Smooth muscle cell (in vitro differentiated cells): ENCODE data around the gene PRICKLE1. TPM values are rescaled to one million over a fixed set of nuclear protein-coding genes. Genes with fewer than 3 reads are reported as not detected.

ENCODE experiments used
- DNase-seq: peaks from one replicate; lab custom pipeline; 2025; ENCODE audit not compliant: unreplicated experiment; lab: John Stamatoyannopoulos, UW
- H2AFZ ChIP-seq: fragments of 200-600 bp; sonication (generic); 2 replicates; pipeline ENCODE4 v1.6.0; 2016; ENCODE audit warnings: antibody characterized with exemption, low read depth, mild to moderate bottlenecking
- H3F3A ChIP-seq: fragments of 200-600 bp; sonication (generic); 2 replicates; pipeline ENCODE4 v1.6.0; 2017; ENCODE audit warnings: antibody characterized with exemption, low read depth
- H3K27ac ChIP-seq: fragments of 200-600 bp; sonication (generic); 2 replicates; pipeline ENCODE4 v1.5.1; 2016; ENCODE audit warnings: low read depth, mild to moderate bottlenecking
- H3K27me3 ChIP-seq: fragments of 200-600 bp; sonication (generic); 2 replicates; pipeline ENCODE4 v1.6.1; 2016; ENCODE audit warnings: low read depth, mild to moderate bottlenecking
- H3K36me3 ChIP-seq: fragments of 200-600 bp; sonication (generic); 2 replicates; pipeline ENCODE4 v1.5.1; 2016; ENCODE audit warnings: low read depth
- H3K4me1 ChIP-seq: fragments of 200-600 bp; sonication (generic); 2 replicates; pipeline ENCODE4 v1.5.1; 2016; ENCODE audit warnings: low read depth
- H3K4me2 ChIP-seq: fragments of 200-600 bp; sonication (generic); 2 replicates; pipeline ENCODE4 v1.6.0; 2016; ENCODE audit warnings: mild to moderate bottlenecking
- H3K4me3 ChIP-seq: fragments of 200-600 bp; sonication (generic); 2 replicates; pipeline ENCODE4 v1.5.1; 2016; ENCODE audit warnings: mild to moderate bottlenecking
- H3K79me2 ChIP-seq: fragments of 200-600 bp; sonication (generic); 2 replicates; pipeline ENCODE4 v1.6.0; 2016; ENCODE audit warnings: low read depth, mild to moderate bottlenecking
- H3K9ac ChIP-seq: fragments of 200-600 bp; sonication (generic); 2 replicates; pipeline ENCODE4 v1.6.0; 2016; ENCODE audit warnings: low read depth
- H3K9me3 ChIP-seq: fragments of 200-600 bp; sonication (generic); replicated peaks from 2 replicates; pipeline ENCODE4 v1.5.1; 2016; ENCODE audit warnings: low read depth
- H4K20me1 ChIP-seq: fragments of 200-600 bp; sonication (generic); 2 replicates; pipeline ENCODE4 v1.6.0; 2016; ENCODE audit warnings: low read depth
- CTCF ChIP-seq: fragments of 200-600 bp; sonication (generic); IDR thresholded peaks from 2 replicates; pipeline ENCODE4 v1.5.1; 2017; ENCODE audit warnings: borderline replicate concordance, mild to moderate bottlenecking, antibody characterized with exemption; ENCODE audit not compliant: insufficient read depth, poor library complexity, severe bottlenecking
- WGBS: methylation state at CpG from one replicate; pipeline ENCODE4 v1.1.7; 2016; ENCODE audit warnings: low lambda C conversion rate; 5-methylcytosine and 5-hydroxymethylcytosine counted together
- polyA plus RNA-seq: library from polyadenylated mRNA; unstranded; fragments of >200 nt; fragmentation: Nextera tagmentation; extraction: Ambion mirVana; gene quantifications from 2 replicates; pipeline ENCODE4 v1.2.1, GENCODE V29; 2016
- total RNA-seq: library from RNA; depleted of rRNA; stranded (reverse); fragments of >200 nt; gene quantifications from 2 replicates; pipeline ENCODE4 v1.2.3, GENCODE V29; 2014

The PRICKLE1 gene
- total and polyA plus RNA-seq, 2 experiments from 2014 or later, result 45.7 to 55.4 TPM

GRCh38 chr12:42474391-42474790, 115.2 kb downstream of the PRICKLE1 start:
- Histone ChIP-seq H2AFZ (no peak overlapping the region), H3K27ac (peak overlapping the region; percentile 46), H4K20me1 (peaks cover 96% of the 10 kb centered on the region), H3K79me2 (peaks cover 100% of the 10 kb centered on the region), H3K9ac (no peak overlapping the region), H3K4me2 (peak overlapping the region; percentile 31), H3K4me1 (peaks cover 40% of the 10 kb centered on the region), H3K27me3 (no peaks in the 10 kb centered on the region), H3K4me3 (no peak overlapping the region), H3F3A (peaks cover 20% of the 10 kb centered on the region), H3K36me3 (no peaks in the 10 kb centered on the region), H3K9me3 (no peaks in the 10 kb centered on the region)
- WGBS, result 36% methylated on average over 2 of the region's 2 CpGs
- DNase-seq, result no peak
- TF ChIP-seq CTCF, result no peak

- TF ChIP-seq CTCF, result no peak
- Histone ChIP-seq H3K9ac (no peak overlapping the region), H3K36me3 (peaks cover under 1% of the 10 kb centered on the region), H3K4me1 (peaks cover 44% of the 10 kb centered on the region), H2AFZ (no peak overlapping the region), H3K4me2 (no peak overlapping the region), H3K4me3 (no peak overlapping the region), H3K79me2 (peaks cover 94% of the 10 kb centered on the region), H3F3A (peaks cover 19% of the 10 kb centered on the region), H4K20me1 (peaks cover 96% of the 10 kb centered on the region), H3K27ac (peak overlapping the region; percentile 46), H3K9me3 (no peaks in the 10 kb centered on the region), H3K27me3 (no peaks in the 10 kb centered on the region)
- 88% methylated on average over 1 of the region's 1 CpG for WGBS
- DNase-seq, result no peak
These were observed 116.0 kb downstream of the PRICKLE1 start for GRCh38 chr12:42473561-42473960.

- Histone ChIP-seq H3K9ac (no peak overlapping the region), H3F3A (peaks cover 21% of the 10 kb centered on the region), H4K20me1 (peaks cover 96% of the 10 kb centered on the region), H3K4me2 (no peak overlapping the region), H3K4me3 (no peak overlapping the region), H3K4me1 (peaks cover 44% of the 10 kb centered on the region), H3K79me2 (peaks cover 92% of the 10 kb centered on the region), H3K36me3 (peaks cover 5% of the 10 kb centered on the region), H3K27me3 (no peaks in the 10 kb centered on the region), H3K27ac (peak overlapping the region; percentile 46), H3K9me3 (no peaks in the 10 kb centered on the region), H2AFZ (no peak overlapping the region)
- 0% methylated on average over 1 of the region's 1 CpG for WGBS
- DNase-seq, result no peak
- no peak for TF ChIP-seq CTCF
These were observed 116.4 kb downstream of the PRICKLE1 start for GRCh38 chr12:42473130-42473529.

GRCh38 chr12:42472376-42472775, 117.2 kb downstream of the PRICKLE1 start:
- H3F3A ChIP-seq, result peaks cover 21% of the 10 kb centered on the region
- no peak for DNase-seq
- H2AFZ ChIP-seq, result no peak overlapping the region
- peaks cover 92% of the 10 kb centered on the region for H3K79me2 ChIP-seq
- peak overlapping the region; percentile 46 for H3K27ac ChIP-seq
- peaks cover 44% of the 10 kb centered on the region for H3K4me1 ChIP-seq
- no peak overlapping the region for H3K4me3 ChIP-seq
- no peak overlapping the region for H3K4me2 ChIP-seq
- no peak for TF ChIP-seq CTCF
- H4K20me1 ChIP-seq, result peaks cover 95% of the 10 kb centered on the region
- no peak overlapping the region for H3K9ac ChIP-seq
- H3K9me3 ChIP-seq, result no peaks in the 10 kb centered on the region
- H3K27me3 ChIP-seq, result no peaks in the 10 kb centered on the region
- peaks cover 12% of the 10 kb centered on the region for H3K36me3 ChIP-seq
- 89% methylated on average over 3 of the region's 3 CpGs for WGBS
